Measurements from ENCODE around the gene CHST6. TPM values are rescaled to one million over a fixed set of nuclear protein-coding genes. Genes with fewer than 3 reads are reported as not detected.

CHST6 gene
- polyA plus RNA-seq, 1 donor (not counting 4 experiments of a cell fraction or from before 2014, with no cell fraction given) = 0.14 TPM

GRCh38 chr16:75494184-75494583 lies 1.1 kb downstream of the CHST6 start:
- DNase-seq (ENCODE audit: low read depth, low spot score) = no peak
- Histone ChIP-seq H3K9ac (ENCODE audit: control insufficient read depth, extremely low read depth, insufficient read depth, low read length) (no peak overlapping the region), H3K9me1 (ENCODE audit: control insufficient read depth, extremely low read depth, insufficient read depth, low read length) (no peaks in the 10 kb centered on the region), H3K79me2 (ENCODE audit: control insufficient read depth, insufficient read depth, low read length) (no peaks in the 10 kb centered on the region), H4K20me1 (ENCODE audit: control insufficient read depth, extremely low read depth, insufficient read depth, low read length) (no peaks in the 10 kb centered on the region), H3K4me1 (ENCODE audit: control insufficient read depth, extremely low read depth, insufficient read depth, low read length) (peaks cover 4% of the 10 kb centered on the region), H2AFZ (ENCODE audit: control insufficient read depth, low read length) (no peak overlapping the region), H3K27me3 (ENCODE audit: control insufficient read depth, extremely low read depth, insufficient read depth, low read length) (peaks cover 14% of the 10 kb centered on the region), H3K9me3 (ENCODE audit: control insufficient read depth, low read depth, low read length) (no peaks in the 10 kb centered on the region), H3K4me2 (ENCODE audit: control insufficient read depth, extremely low read depth, insufficient read depth, low read depth, low read length) (peak overlapping the region; percentile 85), H3K36me3 (ENCODE audit: control insufficient read depth in 2 of 2, extremely low read depth in 1 of 2, insufficient read depth in 2 of 2, low read length in 2 of 2) (no peaks in the 10 kb centered on the region), H3K27ac (ENCODE audit: control insufficient read depth, insufficient read depth, low read length) (no peak overlapping the region), H3K4me3 (ENCODE audit: control insufficient read depth in 2 of 3, extremely low read depth in 1 of 3, insufficient read depth in 2 of 3, low read depth in 1 of 3, low read length in 3 of 3) (peak overlapping the region in 1 of 3 experiments; percentile 61)
- no peak for FAIRE-seq
- TF ChIP-seq, protein P1, sequence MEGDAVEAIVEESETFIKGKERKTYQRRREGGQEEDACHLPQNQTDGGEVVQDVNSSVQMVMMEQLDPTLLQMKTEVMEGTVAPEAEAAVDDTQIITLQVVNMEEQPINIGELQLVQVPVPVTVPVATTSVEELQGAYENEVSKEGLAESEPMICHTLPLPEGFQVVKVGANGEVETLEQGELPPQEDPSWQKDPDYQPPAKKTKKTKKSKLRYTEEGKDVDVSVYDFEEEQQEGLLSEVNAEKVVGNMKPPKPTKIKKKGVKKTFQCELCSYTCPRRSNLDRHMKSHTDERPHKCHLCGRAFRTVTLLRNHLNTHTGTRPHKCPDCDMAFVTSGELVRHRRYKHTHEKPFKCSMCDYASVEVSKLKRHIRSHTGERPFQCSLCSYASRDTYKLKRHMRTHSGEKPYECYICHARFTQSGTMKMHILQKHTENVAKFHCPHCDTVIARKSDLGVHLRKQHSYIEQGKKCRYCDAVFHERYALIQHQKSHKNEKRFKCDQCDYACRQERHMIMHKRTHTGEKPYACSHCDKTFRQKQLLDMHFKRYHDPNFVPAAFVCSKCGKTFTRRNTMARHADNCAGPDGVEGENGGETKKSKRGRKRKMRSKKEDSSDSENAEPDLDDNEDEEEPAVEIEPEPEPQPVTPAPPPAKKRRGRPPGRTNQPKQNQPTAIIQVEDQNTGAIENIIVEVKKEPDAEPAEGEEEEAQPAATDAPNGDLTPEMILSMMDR (optimal IDR thresholded peaks at IDR 0.05 in 1 of 3, IDR thresholded peaks at IDR 0.05 in 1 of 3, conservative IDR thresholded peaks at IDR 0.05 in 1 of 3; ENCODE audit: extremely low read depth in 1 of 3, insufficient read depth in 2 of 3, low read length in 3 of 3) = no peak
- no peak for TF ChIP-seq EZH2 (IDR thresholded peaks at IDR 0.05; ENCODE audit: low read length)
- dilution Hi-C loops (cut with MboI; ENCODE audit: extremely low pct_ligation_motif_present, low sequenced_read_pairs) = no loop called here

DNA sequence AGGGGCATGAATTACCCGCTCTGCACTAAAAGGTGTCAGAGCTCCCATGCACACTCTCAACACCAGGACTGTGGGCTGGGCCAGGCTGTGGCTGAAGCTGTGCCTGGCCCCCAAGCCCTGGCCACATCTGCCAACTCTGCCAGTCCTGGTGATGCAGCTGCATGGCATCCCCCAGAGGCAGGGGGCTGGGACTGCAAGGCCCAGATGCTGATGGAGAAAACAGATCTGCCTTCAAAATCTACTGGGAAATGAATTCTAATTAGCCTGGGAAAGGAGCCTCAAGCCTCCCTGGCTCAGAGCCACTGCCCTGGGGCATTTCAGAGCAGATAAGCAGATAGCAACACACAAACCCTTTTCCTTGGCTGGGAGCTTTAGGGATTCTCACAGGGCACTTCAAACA lies 3.4 kb downstream of the CHST6 start:
- H3K4me3 ChIP-seq (ENCODE audit: control insufficient read depth in 2 of 3, extremely low read depth in 1 of 3, insufficient read depth in 2 of 3, low read depth in 1 of 3, low read length in 3 of 3) = no peak overlapping the region
- dilution Hi-C loops (cut with MboI; ENCODE audit: extremely low pct_ligation_motif_present, low sequenced_read_pairs) = no loop called here
- no peak for DNase-seq (ENCODE audit: low read depth, low spot score)
- no peak overlapping the region for H3K27ac ChIP-seq (ENCODE audit: control insufficient read depth, insufficient read depth, low read length)
- peaks cover 14% of the 10 kb centered on the region for H3K27me3 ChIP-seq (ENCODE audit: control insufficient read depth, extremely low read depth, insufficient read depth, low read length)
- H3K9ac ChIP-seq (ENCODE audit: control insufficient read depth, extremely low read depth, insufficient read depth, low read length) = no peak overlapping the region
- no peaks in the 10 kb centered on the region for H3K79me2 ChIP-seq (ENCODE audit: control insufficient read depth, insufficient read depth, low read length)
- peaks cover 7% of the 10 kb centered on the region for H3K4me1 ChIP-seq (ENCODE audit: control insufficient read depth, extremely low read depth, insufficient read depth, low read length)
- no peaks in the 10 kb centered on the region for H3K36me3 ChIP-seq (ENCODE audit: control insufficient read depth in 2 of 2, extremely low read depth in 1 of 2, insufficient read depth in 2 of 2, low read length in 2 of 2)
- H3K9me1 ChIP-seq (ENCODE audit: control insufficient read depth, extremely low read depth, insufficient read depth, low read length) = no peaks in the 10 kb centered on the region
- no peak overlapping the region for H3K4me2 ChIP-seq (ENCODE audit: control insufficient read depth, extremely low read depth, insufficient read depth, low read depth, low read length)
- H3K9me3 ChIP-seq (ENCODE audit: control insufficient read depth, low read depth, low read length) = no peaks in the 10 kb centered on the region
- no peaks in the 10 kb centered on the region for H4K20me1 ChIP-seq (ENCODE audit: control insufficient read depth, extremely low read depth, insufficient read depth, low read length)
- FAIRE-seq = no peak
- no peak overlapping the region for H2AFZ ChIP-seq (ENCODE audit: control insufficient read depth, low read length)
- no peak for TF ChIP-seq EZH2 (IDR thresholded peaks at IDR 0.05; ENCODE audit: low read length)
- TF ChIP-seq, protein P1 (optimal IDR thresholded peaks at IDR 0.05 in 1 of 3, IDR thresholded peaks at IDR 0.05 in 1 of 3, conservative IDR thresholded peaks at IDR 0.05 in 1 of 3; ENCODE audit: extremely low read depth in 1 of 3, insufficient read depth in 2 of 3, low read length in 3 of 3) = peak; percentile 38 to 62 (median 45)

Measured in keratinocyte (primary cell).